Measurements from ENCODE around the gene INTS11.
"Not testable (repeated sequence)": the region's sequence is repeated elsewhere in the genome, so short reads cannot be mapped to it uniquely, and the experiment has no call there.

The INTS11 gene

DNA sequence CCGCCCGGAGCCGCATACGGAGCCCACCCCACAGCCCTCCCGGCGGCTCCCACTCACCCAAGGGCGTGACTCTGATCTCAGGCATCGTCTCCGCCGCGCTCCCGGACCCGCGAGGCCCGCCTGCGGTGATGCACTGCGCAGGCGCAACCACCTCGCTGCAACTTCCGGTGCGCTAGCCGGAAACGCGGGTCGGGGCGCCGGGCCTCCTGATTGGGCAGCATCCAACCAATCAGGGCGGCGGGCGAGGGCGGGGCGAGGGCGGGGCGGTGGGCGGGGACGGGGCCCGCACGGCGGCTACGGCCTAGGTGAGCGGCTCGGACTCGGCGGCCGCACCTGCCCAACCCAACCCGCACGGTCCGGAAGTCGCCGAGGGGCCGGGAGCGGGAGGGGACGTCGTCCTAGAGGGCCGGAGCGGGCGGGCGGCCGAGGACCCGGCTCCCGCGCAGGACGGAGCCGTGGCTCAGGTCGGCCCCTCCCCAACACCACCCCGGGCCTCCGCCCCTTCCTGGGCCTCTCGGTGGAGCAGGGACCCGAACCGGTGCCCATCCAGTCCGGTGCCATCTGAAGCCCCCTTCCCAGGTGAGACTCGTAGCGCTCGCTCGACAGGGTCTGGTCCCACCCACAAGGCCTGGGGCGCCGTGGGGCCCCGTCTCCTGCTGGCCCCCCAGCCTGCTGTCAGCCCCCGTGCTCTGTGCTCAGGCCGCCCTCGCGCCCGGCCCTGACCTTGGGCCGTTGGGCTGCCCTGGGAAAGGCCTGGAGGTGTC, at the start of gene INTS11, which contains the start of gene CPTP:
INTS11 (minus strand) TSS at position 137 of the 764 bp plus-strand sequence; CDS start at position 85, 52 bp downstream.
CPTP (plus strand) TSS at position 279 of the 764 bp plus-strand sequence. CDS start 2,109 bp downstream, outside the sequence.
- peak; percentile 86 for DNase-seq

DNA sequence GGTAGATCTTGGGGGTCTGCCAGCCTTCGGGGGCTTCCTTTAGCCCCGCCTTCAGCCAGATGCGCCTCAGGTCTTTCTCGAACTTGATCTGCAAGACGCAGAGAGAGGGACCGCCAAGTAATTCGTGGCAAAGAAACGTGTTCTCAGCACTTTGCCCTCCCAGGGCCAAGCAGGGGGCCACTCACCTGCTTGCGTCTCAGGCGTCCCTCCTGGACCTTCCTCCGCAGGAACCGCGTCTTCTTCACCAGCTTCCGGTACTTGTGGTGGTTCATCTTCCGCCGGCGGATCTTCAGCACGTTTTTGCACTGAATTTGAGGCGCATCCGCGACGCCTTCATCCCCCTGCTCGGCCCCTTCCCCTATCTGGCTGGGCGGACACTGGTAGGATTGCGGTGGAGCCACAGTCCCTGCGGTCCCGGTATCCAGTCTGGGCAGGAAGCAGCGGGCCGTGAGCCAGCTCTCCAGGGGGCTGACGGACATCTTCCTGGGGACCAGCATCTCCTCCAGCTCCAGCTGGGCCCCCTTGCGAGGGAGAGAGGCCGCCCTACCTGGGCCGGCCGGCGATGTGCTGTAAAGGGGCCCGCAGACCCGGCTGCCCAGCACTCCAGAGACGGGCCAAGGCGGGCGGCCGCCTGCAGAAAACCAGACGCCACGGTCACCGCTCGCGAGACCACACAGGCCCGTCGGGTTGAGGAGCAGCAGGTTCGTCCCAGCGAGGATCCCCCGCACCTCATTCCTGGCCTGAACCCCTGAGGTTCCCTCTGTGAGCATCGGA, 49.5 kb upstream of the INTS11 start:
- DNase-seq = no peak

DNA sequence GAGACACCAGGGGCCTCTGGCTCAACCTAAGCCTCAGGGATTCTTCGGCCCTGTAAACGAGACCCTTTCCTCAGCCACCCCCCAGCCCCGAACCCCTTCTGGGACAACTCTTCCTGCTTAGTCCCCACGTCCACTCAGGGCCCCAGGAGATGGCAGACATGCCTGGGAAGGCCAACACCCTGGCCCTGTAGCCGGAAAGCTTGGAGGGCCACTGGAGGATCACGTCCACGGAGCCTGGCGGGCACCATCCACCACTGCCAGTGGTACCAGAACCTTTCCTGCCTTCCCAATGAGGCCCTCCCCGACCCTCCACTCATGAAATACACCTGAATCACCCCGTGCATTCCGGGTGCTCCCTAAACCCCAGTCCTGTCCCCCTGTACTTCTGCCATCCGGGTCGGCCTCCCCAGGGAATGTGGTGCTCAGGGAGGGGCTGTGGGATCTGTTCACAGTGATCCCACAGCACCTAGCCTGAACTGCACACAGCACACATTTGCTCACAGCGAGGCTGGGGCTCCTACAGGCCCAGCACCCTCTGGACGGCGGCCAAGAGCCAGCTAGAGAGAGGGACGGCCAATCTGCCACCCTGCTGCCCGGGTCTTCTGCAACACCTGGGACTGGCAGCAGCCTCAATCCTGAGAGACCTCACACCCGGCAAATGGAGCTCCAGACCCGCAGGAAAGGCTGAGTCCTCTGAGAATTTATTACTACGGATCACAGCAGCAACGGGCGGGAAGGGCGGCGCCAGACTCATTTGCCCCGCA, 48.8 kb upstream of the INTS11 start:
- DNase-seq = no peak

DNA sequence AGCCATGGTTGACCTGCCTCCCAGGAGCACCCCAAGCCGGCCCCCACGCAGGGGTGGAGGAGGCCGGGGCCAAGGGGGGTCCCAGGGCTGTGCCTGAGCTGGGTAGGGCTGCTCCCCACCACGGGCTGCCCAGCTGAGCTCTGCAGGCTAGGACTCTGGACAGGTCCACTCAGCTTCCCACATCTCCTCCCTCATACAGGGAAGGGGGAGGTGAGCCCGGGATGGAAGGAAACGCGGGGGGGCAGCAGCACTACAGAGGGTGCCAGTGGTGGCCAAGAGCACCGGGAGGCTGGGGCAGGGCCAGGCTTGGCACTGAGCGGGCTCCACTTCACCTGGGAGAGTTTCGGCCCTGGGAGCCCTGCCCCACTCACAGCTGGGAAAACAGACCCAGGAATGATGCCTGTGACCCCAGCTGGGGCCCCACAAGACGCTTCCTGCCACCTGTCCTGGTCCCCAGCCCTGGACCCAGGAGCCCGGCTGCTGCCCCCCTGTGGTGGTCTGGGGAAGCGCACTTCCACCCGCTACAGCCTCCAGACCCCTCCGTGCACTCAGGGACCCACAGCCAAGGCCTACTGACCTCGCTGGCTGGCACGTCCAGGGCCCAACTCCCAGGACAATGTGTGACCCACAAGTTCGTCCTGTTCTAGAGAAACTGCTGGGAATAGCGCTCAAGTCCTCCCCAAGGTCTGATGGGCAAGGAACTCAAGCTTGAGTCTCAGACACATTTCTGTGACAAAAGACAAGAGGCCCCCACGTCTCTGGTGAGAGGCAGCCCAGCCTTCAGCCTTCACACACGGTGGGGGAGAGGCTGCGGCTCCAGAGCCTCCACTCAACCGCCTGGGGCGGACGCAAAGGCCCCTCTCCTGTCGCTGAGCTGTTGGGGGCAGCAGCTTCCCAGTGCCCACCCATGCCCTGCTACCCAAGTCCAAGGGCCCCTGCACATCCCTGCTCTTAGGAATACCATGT, 47.6 kb upstream of the INTS11 start:
- no peak for DNase-seq

DNA sequence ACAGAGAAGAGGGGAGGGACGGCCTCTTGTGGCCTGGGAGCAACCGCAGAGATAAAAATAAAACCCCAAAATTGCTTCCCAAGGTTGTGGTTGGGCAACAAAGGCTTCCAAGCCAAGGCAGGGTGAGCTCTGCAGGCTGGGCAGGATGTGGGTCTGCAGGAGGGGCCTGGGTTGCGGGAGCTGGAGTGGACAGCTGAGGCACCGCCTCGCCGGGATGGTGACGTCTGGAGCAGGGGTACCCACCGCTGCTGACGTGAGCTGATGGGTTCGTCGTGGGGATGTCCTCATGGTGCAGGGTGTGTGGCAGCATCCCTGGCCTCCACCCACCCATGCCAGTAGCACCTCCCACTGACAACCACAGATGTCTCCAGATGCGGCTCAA, 46.9 kb upstream of the INTS11 start:
- no peak for DNase-seq

DNA sequence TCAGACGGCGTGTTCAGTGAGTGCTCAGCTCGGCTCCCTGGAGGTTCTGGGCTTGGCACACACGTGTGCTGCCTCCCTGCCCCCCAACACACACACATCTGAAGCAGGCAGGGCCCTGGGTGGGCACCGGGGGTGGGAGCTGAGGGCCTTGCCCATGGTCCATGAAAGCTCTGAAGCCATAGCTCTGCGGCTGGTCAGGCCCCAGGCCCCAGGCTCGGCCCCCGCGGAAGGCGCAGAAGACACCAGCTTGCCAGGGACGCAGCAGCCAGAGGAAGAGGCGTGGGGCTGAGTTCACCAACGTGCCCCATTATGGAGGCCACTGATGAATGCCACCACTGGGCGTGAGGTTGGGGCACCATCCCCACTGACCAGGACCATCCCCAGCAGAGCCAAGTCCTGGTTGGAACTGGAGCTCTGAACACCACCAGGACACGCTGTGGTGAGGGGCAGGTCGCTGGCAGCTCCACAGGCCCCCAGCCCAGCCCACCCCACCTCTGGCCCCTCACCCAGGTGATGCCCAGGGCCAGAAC, 46.4 kb upstream of the INTS11 start:
- DNase-seq = no peak

DNA sequence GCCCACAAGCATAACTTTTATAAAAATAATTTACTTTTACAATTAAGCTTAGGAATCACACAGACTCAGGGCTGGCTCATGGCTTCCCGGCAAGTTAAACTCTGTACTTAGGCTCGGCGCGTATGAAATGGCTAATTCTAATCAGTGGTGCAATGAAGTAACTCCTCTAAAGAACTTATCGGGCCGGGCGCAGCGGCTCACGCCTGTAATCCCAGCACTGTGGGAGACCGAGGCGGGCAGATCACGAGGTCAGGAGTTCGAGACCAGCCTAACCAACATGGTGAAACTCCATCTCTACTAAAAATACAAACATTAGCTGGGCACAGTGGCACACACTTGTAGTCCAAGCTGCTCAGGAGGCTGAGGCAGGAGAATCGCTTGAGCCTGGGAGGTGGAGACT, 45.6 kb upstream of the INTS11 start:
- DNase-seq = not testable (repeated sequence)

DNA sequence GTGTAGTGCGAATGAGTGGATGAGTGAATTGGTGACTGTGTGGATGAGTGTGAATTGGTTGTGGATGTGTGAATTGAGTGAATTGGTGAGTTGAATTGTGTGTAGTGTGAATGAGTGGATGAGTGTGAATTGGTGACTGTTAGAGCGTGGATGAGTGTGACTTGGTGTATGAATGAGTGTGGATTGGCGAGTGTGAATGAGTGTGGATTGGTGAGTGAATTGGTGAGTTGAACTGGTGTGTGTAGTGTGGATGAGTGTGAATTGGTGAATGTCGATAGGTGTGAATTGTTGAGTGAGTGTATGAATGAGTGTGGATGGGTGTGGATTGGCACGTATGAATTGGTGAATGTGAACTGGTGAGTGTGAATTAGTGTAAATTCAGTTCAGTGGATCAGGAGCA, 42.9 kb upstream of the INTS11 start:
- no peak for DNase-seq

DNA sequence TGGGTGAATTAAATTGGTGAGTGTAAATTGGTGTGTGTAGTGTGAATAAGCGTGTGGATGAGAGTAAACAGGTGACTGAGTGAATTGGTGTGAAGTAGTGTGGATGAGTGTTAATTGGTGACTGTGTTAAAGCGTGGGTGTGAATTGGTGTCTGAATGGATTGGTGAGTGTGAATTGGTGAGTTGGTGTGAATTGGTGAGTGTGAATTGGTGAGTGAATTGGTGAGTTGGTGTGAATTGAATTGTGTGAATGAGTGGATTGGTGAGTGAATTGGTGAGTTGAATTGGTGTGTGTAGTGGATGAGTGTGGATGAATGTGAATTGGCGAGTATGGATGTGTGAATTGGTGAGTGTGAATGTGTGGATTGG, 42.2 kb upstream of the INTS11 start:
- DNase-seq = no peak

DNA sequence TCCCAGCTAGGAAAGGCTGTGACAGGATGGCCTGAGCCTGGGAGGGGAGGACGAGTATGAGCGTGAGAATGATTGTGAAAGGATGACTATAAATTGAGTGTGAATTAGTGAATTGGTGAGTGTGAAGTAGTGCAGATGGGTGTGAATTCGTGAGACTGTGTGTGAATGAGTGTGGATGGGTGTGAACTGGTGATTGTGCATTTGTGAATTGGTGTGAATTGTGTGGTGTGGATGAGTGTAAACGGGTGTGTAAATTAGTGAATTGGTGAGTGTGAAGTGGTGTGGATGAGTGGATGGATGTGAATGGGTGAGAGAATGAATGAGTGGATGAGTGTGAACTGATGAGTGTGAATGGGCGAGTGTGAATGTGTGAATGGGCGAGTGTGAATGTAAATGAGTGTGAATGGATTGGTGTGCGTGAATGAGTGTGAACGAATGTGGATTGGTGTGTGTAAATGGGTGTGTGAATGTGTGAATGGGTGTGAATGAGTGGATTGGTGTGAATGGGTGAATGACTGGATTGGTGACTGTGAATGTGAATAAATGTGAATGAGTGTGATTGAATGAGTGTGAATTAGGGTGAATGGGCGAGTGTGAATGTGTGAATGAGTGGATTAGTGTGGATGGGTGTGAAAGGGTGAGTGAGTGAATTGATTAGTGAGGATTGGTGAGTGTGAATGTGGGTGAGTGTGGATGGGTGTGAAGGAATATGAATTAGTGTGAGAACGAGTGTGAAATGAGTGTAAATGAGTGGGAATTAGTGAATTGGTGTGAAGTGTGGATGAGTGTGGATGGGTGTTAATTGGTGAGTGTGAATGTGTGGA, 41.6 kb upstream of the INTS11 start:
- DNase-seq = no peak

DNA sequence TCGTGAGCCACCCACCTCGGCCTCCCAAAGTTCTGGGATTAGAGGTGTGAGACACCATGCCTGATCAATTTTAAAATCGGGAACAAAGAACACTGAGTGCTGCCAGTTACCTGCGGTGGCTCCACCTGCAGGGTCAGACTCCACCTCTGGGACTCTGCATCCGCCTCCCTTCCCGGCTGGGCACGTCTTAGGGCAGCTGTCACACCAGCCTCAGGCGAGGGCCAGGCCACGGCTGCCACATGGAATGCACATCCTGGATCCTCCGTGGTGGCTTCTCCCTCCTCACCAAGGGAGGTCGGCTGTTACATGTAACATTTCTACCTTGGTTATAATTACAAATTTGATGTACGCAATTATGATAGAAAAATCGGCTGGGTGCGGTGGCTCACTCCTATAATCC, 39.8 kb upstream of the INTS11 start:
- no peak for DNase-seq

DNA sequence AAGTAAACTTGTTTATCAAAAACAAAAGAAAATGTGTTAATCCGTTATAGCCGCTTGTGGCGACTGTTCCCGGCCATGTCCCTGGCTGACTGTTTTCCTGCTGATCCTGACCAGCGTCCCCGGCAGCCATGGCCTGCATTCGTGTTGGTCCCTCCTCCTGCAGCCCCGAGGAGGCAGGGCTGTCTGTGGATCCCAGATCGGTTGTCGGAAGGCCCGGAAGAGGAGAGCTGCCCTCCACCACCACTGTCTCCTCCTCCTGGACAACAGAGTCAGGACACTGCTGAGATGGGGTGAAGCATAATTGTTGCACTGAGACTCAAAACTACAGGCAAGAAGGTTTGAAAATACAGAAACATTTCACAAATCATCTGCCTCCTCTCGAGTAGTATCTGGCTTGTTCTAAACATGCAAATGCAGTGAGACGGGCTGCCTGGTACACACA, 37.5 kb upstream of the INTS11 start:
- no peak for DNase-seq

DNA sequence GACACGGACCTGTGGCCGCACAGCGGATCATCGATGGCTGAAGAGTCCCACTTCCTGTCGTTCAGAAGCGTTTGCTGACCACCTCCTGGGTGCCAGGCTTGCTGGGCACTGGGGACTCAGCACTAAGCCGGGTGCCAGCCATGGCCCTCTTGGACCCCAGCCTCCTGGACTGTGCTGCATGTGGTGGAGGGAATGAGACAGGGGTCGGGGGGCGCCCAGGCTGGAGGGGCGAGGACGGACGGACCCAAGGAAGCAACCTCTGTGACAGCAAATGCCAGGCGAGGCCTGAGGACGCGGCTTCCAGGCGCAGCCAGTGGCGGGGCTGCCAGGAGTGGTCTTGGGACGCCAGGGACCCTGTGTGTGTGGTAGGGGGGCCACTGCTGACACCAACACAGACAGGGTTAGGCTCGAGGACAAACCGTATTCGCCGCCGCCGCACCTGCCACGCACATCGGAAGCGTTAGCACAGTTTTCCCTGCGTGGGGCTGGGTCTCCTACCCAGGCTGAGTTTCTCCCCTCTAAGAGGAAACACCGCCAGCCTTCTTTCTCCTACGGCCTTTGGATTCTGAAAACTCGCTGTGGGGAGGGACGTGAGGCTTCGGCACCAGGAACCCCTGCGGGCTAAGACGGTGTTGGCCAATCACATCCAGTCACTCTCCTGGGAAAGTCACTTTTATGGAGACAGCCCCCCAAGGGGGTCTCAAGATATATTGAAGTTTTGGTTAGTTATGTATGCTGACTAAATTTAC, 36.9 kb upstream of the INTS11 start:
- no peak for DNase-seq

DNA sequence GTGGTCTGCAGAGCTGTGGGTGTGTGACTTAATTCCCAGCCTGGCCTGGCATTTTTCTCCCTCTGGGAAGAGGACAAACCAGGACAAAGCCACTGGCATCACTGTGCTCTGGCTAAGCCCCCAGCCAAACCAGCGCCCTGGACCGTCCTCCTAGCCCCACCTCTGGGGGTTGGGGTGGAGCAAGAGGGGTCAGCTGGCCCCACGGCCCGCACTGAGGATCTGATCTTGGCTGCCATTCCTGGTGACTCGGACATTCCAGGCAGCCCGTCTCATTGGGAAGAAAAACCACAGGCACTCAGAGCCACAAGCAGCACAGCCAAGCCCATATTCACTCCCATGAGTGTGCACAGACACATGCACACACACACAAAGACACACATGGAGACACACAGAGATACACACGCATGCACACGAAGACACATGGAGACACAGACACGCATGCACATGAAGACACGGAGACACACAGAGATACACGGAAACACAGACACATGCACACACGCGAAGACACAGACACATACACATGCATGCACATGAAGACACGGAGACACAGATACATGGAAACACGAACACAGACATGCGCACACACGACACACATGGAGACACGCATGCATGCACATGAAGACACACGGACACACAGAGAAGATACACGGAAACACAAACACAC, 36.2 kb upstream of the INTS11 start:
- no peak for DNase-seq

DNA sequence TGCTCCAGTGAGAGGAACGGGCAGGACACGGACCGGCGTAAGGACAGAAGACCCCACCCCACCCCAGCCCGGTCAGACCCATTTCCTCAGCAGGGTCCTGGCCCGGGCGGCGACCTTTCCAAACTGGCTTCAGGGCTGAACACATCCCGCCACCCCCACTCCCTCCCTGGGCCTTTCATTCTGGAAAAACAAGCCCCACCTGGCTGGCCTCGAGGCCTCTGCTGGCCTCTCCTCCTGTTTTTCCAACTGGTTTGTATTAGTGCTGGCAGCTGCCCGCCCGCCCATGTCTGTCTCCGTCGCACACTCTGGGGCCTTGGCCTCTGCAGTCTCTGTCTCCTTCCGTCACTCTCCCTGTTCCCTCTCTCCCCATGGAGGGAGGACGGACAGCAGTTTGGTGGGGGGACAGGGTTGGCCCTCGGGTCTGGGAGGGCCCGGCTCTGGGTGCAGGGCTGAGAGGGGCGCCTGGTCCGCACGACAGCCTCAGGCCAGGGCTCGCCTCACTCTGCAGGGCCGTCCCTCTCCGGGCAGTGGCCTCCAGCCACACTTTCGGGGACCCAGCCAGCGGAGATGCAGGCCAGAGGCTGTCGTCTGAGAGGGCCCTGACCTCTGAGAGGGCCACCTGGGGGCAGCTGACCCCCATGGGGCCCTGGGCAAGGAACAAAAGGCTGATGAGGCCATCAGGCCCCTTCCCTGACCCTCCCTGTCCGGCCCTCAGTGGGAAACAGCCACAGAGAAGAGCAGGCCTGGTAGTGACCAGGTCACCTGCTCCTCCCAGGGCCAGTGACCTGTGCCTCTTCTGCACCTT, 35.4 kb upstream of the INTS11 start:
- DNase-seq = no peak

DNA sequence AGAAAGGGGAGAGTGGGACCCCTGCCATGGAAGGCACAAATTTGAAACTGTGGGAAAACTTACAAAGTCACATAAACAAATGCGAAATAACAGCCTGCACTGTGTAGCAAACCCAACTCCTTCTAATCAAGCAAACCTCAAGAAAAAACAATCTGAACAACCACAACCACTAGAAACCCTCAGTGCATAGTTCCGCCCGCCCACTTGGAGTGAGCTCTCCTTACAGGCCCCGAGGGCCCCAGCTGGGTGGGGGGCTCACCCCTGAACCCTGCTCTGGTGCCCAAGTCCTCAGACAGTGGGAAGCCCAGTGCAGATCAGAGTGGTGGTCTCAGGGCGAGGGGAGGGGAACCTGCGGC, 34.8 kb upstream of the INTS11 start:
- DNase-seq = no peak

DNA sequence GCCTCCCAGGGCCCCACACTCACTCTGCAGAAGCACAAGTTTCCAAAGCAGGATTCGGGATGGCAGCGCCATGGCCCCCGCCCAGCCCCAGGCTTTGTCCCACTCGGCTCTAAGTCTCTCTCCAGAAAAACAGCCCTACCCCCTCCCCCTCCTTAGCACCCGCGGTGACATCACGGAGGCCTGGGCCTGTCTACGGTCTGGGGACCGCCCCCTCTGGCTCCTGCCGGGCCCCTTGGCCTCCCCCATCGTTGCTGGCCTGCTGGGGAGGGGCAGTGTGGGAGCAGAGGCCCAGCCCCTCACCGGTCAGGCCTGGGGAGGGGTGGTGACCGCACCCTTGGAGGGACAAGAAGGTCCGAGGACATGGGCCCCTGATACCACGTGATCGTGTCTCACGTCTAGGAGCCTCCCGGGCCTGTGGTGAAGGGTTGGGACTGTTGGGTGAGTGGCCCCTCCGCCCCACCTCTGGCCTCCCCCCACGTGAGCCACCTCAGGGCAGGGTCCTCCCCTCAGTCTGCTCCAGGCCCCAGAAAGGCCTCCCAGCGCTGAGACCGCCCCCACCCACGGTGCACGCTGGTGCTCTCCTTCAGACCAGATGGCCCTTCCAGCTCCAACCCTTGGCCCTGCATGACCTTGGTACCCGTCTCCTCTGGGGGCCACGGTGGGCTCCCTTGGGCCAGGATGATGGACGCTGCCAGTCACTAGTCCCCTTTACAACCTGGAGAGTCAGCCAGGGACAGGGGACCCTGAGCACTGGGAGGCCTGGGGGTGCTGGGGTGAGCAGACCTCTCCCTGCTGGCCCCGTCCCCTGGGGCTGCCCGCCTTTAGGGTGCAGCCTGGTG, 34.2 kb upstream of the INTS11 start, which contains the start of gene MXRA8:
MXRA8 (minus strand) TSS at position 123 of the 839 bp plus-strand sequence; CDS start at position 72, 51 bp downstream.
- DNase-seq = no peak
